Vagina (tissue), 2 donors: ENCODE measurements around the gene TGFBR3. TPM values are rescaled to one million over a fixed set of nuclear protein-coding genes. Genes with fewer than 3 reads are reported as not detected.

ENCODE experiments used
- DNase-seq, 2 donors: peaks; one replicate each; pipeline ENCODE4 v3.0.0-alpha.2; 2017; ENCODE audit errors: extremely low spot score in 2 of 2
- H3K27ac ChIP-seq: fragments of 200-600 bp; sonication (generic); one replicate; pipeline ENCODE4 v1.5.1; 2019
- H3K27me3 ChIP-seq: fragments of 200-600 bp; sonication (generic); one replicate; pipeline ENCODE4 v1.5.1; 2019
- H3K36me3 ChIP-seq, 2 donors: fragments of 200-600 bp; sonication (generic); one replicate each; pipeline ENCODE4 v1.5.1; 2017 to 2019
- H3K4me1 ChIP-seq: fragments of 200-600 bp; sonication (generic); one replicate; pipeline ENCODE4 v1.5.1; 2019
- H3K4me3 ChIP-seq, 2 donors: fragments of 200-600 bp; sonication (generic); 1 replicate in 1 of 2; 2 replicates in 1 of 2; pipeline ENCODE4 v1.5.1; 2016 to 2019
- H3K9me3 ChIP-seq: fragments of 200-600 bp; sonication (generic); one replicate; pipeline ENCODE4 v1.5.1; 2019
- CTCF ChIP-seq, 3 experiments: fragments of 450-650 bp in 2 of 3; fragments of 200-600 bp in 1 of 3; sonication (generic) in 1 of 3; IDR thresholded peaks; one replicate each; pipeline ENCODE4 v1.5.1; 2017 to 2019; ENCODE audit warnings: antibody characterized with exemption in 3 of 3, mild to moderate bottlenecking in 2 of 3, moderate library complexity in 2 of 3
- POLR2A ChIP-seq, 2 donors: fragments of 450-650 bp; IDR thresholded peaks; one replicate each; pipeline ENCODE4 v1.6.1; 2017; ENCODE audit warnings: antibody characterized with exemption in 2 of 2, mild to moderate bottlenecking in 2 of 2, moderate library complexity in 2 of 2
- POLR2AphosphoS5 ChIP-seq, 2 donors: sonication (generic); formaldehyde crosslinking; IDR thresholded peaks; one replicate each; pipeline ENCODE4 v1.9.0; 2017; ENCODE audit warnings: antibody characterized with exemption in 2 of 2, mild to moderate bottlenecking in 2 of 2, low read depth in 1 of 2; ENCODE audit not compliant: insufficient read depth in 1 of 2
- intact Hi-C: fragments of 100-400 bp; cut with DNase I; formaldehyde crosslinking; loops from one replicate; pipeline ENCODE4 v1.15.1; 2023
- total RNA-seq: library from RNA; depleted of rRNA; stranded (reverse); fragments of >200 nt; gene quantifications from one replicate; pipeline ENCODE4 v1.2.3, GENCODE V29; 2016

The TGFBR3 gene
- total RNA-seq, 1 donor from 2014 or later = 221 TPM

- intact Hi-C loops = no loop called here
- Histone ChIP-seq H3K4me3 (no peak overlapping the region), H3K27ac (peak overlapping the region; percentile 85), H3K27me3 (no peaks in the 10 kb centered on the region), H3K36me3 (peaks cover 0 to 9% of the 10 kb centered on the region in 2 donors), H3K9me3 (no peaks in the 10 kb centered on the region), H3K4me1 (peaks cover 90% of the 10 kb centered on the region)
- DNase-seq = peak in 1 of 2 donors; percentile 62
- TF ChIP-seq POLR2AphosphoS5 (IDR thresholded peaks at IDR 0.05; ENCODE audit: insufficient read depth in 1 of 2, low read depth in 1 of 2) (no peak), CTCF (IDR thresholded peaks at IDR 0.05) (no peak)
Measured at GRCh38 chr1:91761295-91761721, 124.6 kb downstream of the TGFBR3 start.

- intact Hi-C loops = no loop called here
- H3K4me1 ChIP-seq = peaks cover 84% of the 10 kb centered on the region
- peak overlapping the region; percentile 85 for H3K27ac ChIP-seq
Measured at GRCh38 chr1:91760512-91760911, 125.4 kb downstream of the TGFBR3 start.

GRCh38 chr1:91759076-91759475 is 126.9 kb downstream of the TGFBR3 start:
- H3K27me3 ChIP-seq = no peaks in the 10 kb centered on the region
- H3K36me3 ChIP-seq = no peaks in the 10 kb centered on the region
- TF ChIP-seq POLR2A (IDR thresholded peaks at IDR 0.05) (no peak), CTCF (IDR thresholded peaks at IDR 0.05) (no peak), POLR2AphosphoS5 (IDR thresholded peaks at IDR 0.05; ENCODE audit: insufficient read depth in 1 of 2, low read depth in 1 of 2) (no peak)
- no peak overlapping the region for H3K4me3 ChIP-seq
- peaks cover 79% of the 10 kb centered on the region for H3K4me1 ChIP-seq
- DNase-seq = peak in 1 of 2 donors; percentile 52
- H3K9me3 ChIP-seq = no peaks in the 10 kb centered on the region
- intact Hi-C loops = no loop called here
- H3K27ac ChIP-seq = peak overlapping the region; percentile 85

More at GRCh38 chr1:91760512-91760911, 125.4 kb downstream of the TGFBR3 start:
- DNase-seq = no peak
- Histone ChIP-seq H3K36me3 (peaks cover 0 to 9% of the 10 kb centered on the region in 2 donors), H3K9me3 (no peaks in the 10 kb centered on the region), H3K27me3 (no peaks in the 10 kb centered on the region), H3K4me3 (no peak overlapping the region)
- no peak for TF ChIP-seq POLR2AphosphoS5 (IDR thresholded peaks at IDR 0.05; ENCODE audit: insufficient read depth in 1 of 2, low read depth in 1 of 2)
- TF ChIP-seq CTCF (IDR thresholded peaks at IDR 0.05) = no peak
- no peak for TF ChIP-seq POLR2A (IDR thresholded peaks at IDR 0.05)

- intact Hi-C loops = no loop called here
- Histone ChIP-seq H3K27me3 (no peaks in the 10 kb centered on the region), H3K36me3 (no peaks in the 10 kb centered on the region), H3K9me3 (no peaks in the 10 kb centered on the region), H3K4me3 (no peak overlapping the region), H3K27ac (peak overlapping the region; percentile 85), H3K4me1 (peaks cover 74% of the 10 kb centered on the region)
- TF ChIP-seq POLR2AphosphoS5 (IDR thresholded peaks at IDR 0.05; ENCODE audit: insufficient read depth in 1 of 2, low read depth in 1 of 2) = no peak
- no peak for TF ChIP-seq CTCF (IDR thresholded peaks at IDR 0.05)
- no peak for TF ChIP-seq POLR2A (IDR thresholded peaks at IDR 0.05)
- peak in 1 of 2 donors; percentile 92 for DNase-seq
Measured at GRCh38 chr1:91757763-91758460, 128.0 kb downstream of the TGFBR3 start.

GRCh38 chr1:91755702-91756287 is 130.2 kb downstream of the TGFBR3 start:
- intact Hi-C loops = no loop called here
- no peak for TF ChIP-seq POLR2A (IDR thresholded peaks at IDR 0.05)
- no peak for TF ChIP-seq CTCF (IDR thresholded peaks at IDR 0.05)
- TF ChIP-seq POLR2AphosphoS5 (IDR thresholded peaks at IDR 0.05; ENCODE audit: insufficient read depth in 1 of 2, low read depth in 1 of 2) = no peak
- Histone ChIP-seq H3K27me3 (no peaks in the 10 kb centered on the region), H3K27ac (peak overlapping the region; percentile 85), H3K36me3 (no peaks in the 10 kb centered on the region), H3K9me3 (no peaks in the 10 kb centered on the region), H3K4me3 (no peak overlapping the region), H3K4me1 (peaks cover 72% of the 10 kb centered on the region)
- peak in 1 of 2 donors; percentile 69 for DNase-seq
